MM.1S (cell line): ENCODE results near the gene MAPKAPK3.

Experiments used
- DNase-seq: peaks from one replicate; pipeline ENCODE4 v3.0.0-alpha.2; 2015
- H2AFZ ChIP-seq: fragments of 300-600 bp; sonication (generic); 2 replicates; pipeline ENCODE4 v1.6.0; 2016; ENCODE audit warnings: antibody characterized with exemption, low read length
- H3F3A ChIP-seq: fragments of 300-600 bp; sonication (generic); 2 replicates; pipeline ENCODE4 v1.6.1; 2016; ENCODE audit warnings: mild to moderate bottlenecking, antibody characterized with exemption, low read length, moderate library complexity, mixed read lengths; ENCODE audit not compliant: insufficient read depth
- H3K27ac ChIP-seq: fragments of 300-600 bp; sonication (generic); 2 replicates; pipeline ENCODE4 v1.5.1; 2016; ENCODE audit warnings: mild to moderate bottlenecking, low read length
- H3K27me3 ChIP-seq: fragments of 300-600 bp; sonication (generic); replicated peaks from 2 replicates; pipeline ENCODE4 v1.6.0; 2016; ENCODE audit warnings: low read length; ENCODE audit not compliant: insufficient read depth
- H3K36me3 ChIP-seq: fragments of 300-600 bp; sonication (generic); replicated peaks from 2 replicates; pipeline ENCODE4 v1.6.1; 2016; ENCODE audit warnings: mild to moderate bottlenecking, low read length, mixed read lengths; ENCODE audit not compliant: insufficient read depth
- H3K4me1 ChIP-seq: fragments of 300-600 bp; sonication (generic); 2 replicates; pipeline ENCODE4 v1.6.1; 2016; ENCODE audit warnings: low read length, mixed read lengths
- H3K4me2 ChIP-seq: fragments of 300-600 bp; sonication (generic); 2 replicates; pipeline ENCODE4 v1.6.0; 2016; ENCODE audit warnings: low read depth, low read length
- H3K4me3 ChIP-seq: fragments of 300-600 bp; sonication (generic); 2 replicates; pipeline ENCODE4 v1.5.1; 2016; ENCODE audit warnings: low read length, mixed read lengths
- H3K79me2 ChIP-seq: fragments of 300-600 bp; sonication (generic); 2 replicates; pipeline ENCODE4 v1.6.1; 2016; ENCODE audit warnings: mixed run types, low read length, mixed read lengths
- H3K9ac ChIP-seq: fragments of 300-600 bp; sonication (generic); 2 replicates; pipeline ENCODE4 v1.6.1; 2016; ENCODE audit warnings: low read length, mixed read lengths
- H3K9me2 ChIP-seq: fragments of 300-600 bp; sonication (generic); replicated peaks from 2 replicates; pipeline ENCODE4 v1.6.1; 2016; ENCODE audit warnings: mild to moderate bottlenecking, low read length, mixed read lengths; ENCODE audit not compliant: insufficient read depth
- H3K9me3 ChIP-seq: fragments of 300-600 bp; sonication (generic); replicated peaks from 2 replicates; pipeline ENCODE4 v1.6.1; 2016; ENCODE audit warnings: mild to moderate bottlenecking, low read length, mixed read lengths; ENCODE audit not compliant: insufficient read depth
- H4K20me1 ChIP-seq: fragments of 300-600 bp; sonication (generic); 2 replicates; pipeline ENCODE4 v1.6.1; 2016; ENCODE audit warnings: mild to moderate bottlenecking, low read length, moderate library complexity, mixed read lengths; ENCODE audit not compliant: insufficient read depth
- CTCF ChIP-seq: fragments of 300-600 bp; sonication (generic); IDR thresholded peaks from 2 replicates; pipeline ENCODE4 v1.5.1; 2016; ENCODE audit warnings: antibody characterized with exemption, low read length, mixed read lengths
- EZH2 ChIP-seq: fragments of 300-600 bp; sonication (generic); optimal IDR thresholded peaks from 2 replicates; pipeline ENCODE3; 2017; ENCODE audit warnings: low read depth, mild to moderate bottlenecking, antibody characterized with exemption, low read length, mixed read lengths
- EZH2phosphoT487 ChIP-seq: fragments of 300-600 bp; sonication (generic); IDR thresholded peaks from 2 replicates; pipeline ENCODE4 v1.6.1; 2018; ENCODE audit warnings: antibody characterized with exemption, low read length

The MAPKAPK3 gene

GRCh38 chr3:50649451-50649931 is 32.5 kb downstream of the MAPKAPK3 start:
- no peaks in the 10 kb centered on the region for H3F3A ChIP-seq
- H3K4me1 ChIP-seq = no peaks in the 10 kb centered on the region
- no peaks in the 10 kb centered on the region for H3K27me3 ChIP-seq
- H3K79me2 ChIP-seq = no peaks in the 10 kb centered on the region
- no peak overlapping the region for H3K4me3 ChIP-seq
- H3K36me3 ChIP-seq = no peaks in the 10 kb centered on the region
- H2AFZ ChIP-seq = no peak overlapping the region
- H4K20me1 ChIP-seq = no peaks in the 10 kb centered on the region
- no peak for TF ChIP-seq EZH2phosphoT487
- no peak for TF ChIP-seq CTCF
- TF ChIP-seq EZH2 = no peak
- no peak overlapping the region for H3K27ac ChIP-seq
- no peak overlapping the region for H3K9ac ChIP-seq
- no peak overlapping the region for H3K4me2 ChIP-seq
- no peaks in the 10 kb centered on the region for H3K9me3 ChIP-seq
- no peak for DNase-seq
- no peaks in the 10 kb centered on the region for H3K9me2 ChIP-seq

- H3K4me2 ChIP-seq = no peak overlapping the region
Observed at GRCh38 chr3:50650018-50650417, 33.1 kb downstream of the MAPKAPK3 start.

GRCh38 chr3:50651445-50651844 is 34.5 kb downstream of the MAPKAPK3 start:
- Histone ChIP-seq H3K9me2 (no peaks in the 10 kb centered on the region), H3K27me3 (no peaks in the 10 kb centered on the region), H3K4me2 (no peak overlapping the region), H3F3A (no peaks in the 10 kb centered on the region), H3K4me1 (no peaks in the 10 kb centered on the region), H3K36me3 (no peaks in the 10 kb centered on the region), H3K27ac (no peak overlapping the region), H2AFZ (no peak overlapping the region), H4K20me1 (no peaks in the 10 kb centered on the region), H3K9me3 (no peaks in the 10 kb centered on the region), H3K79me2 (no peaks in the 10 kb centered on the region), H3K9ac (no peak overlapping the region), H3K4me3 (no peak overlapping the region)
- no peak for DNase-seq
- no peak for TF ChIP-seq EZH2phosphoT487
- no peak for TF ChIP-seq CTCF
- no peak for TF ChIP-seq EZH2

More at GRCh38 chr3:50650018-50650417, 33.1 kb downstream of the MAPKAPK3 start:
- Histone ChIP-seq H3K27ac (no peak overlapping the region), H3K79me2 (no peaks in the 10 kb centered on the region), H3F3A (no peaks in the 10 kb centered on the region), H4K20me1 (no peaks in the 10 kb centered on the region), H3K4me1 (no peaks in the 10 kb centered on the region), H3K4me3 (no peak overlapping the region), H3K9me3 (no peaks in the 10 kb centered on the region), H3K36me3 (no peaks in the 10 kb centered on the region), H3K9ac (no peak overlapping the region), H3K27me3 (no peaks in the 10 kb centered on the region), H2AFZ (no peak overlapping the region), H3K9me2 (no peaks in the 10 kb centered on the region)
- TF ChIP-seq CTCF (no peak), EZH2 (no peak)
- no peak for DNase-seq
